HL-60/S4 treated with retinoic acid at 250 ng/mL for 4 days and 3 days (cell line): ENCODE data around the gene SLC31A1.

Experiments
- in situ Hi-C: fragments of 300-500 bp; cut with MboI; formaldehyde crosslinking; loops from 2 replicates; pipeline ENCODE4 v1.7.0; 2022; ENCODE audit warnings: low sequenced_read_pairs

Gene SLC31A1

GRCh38 chr9:113301548-113301947, 80.2 kb downstream of the SLC31A1 start:
- in situ Hi-C loops, result no loop called here

GRCh38 chr9:113302792-113303418, 81.6 kb downstream of the SLC31A1 start, which contains the start of gene RNF183:
TSS of gene RNF183 (minus strand) at chr9:113303376. CDS start at chr9:113298184, 5,192 bp downstream.
- in situ Hi-C loops, result no loop called here

- in situ Hi-C loops, result no loop called here
Measured at GRCh38 chr9:113306566-113306965, 85.2 kb downstream of the SLC31A1 start.

- in situ Hi-C loops, result no loop called here
Measured at GRCh38 chr9:113307396-113307975, 86.1 kb downstream of the SLC31A1 start.

- in situ Hi-C loops, result no loop called here
Measured at GRCh38 chr9:113309204-113309813, 88.0 kb downstream of the SLC31A1 start.

GRCh38 chr9:113310538-113310937, 89.2 kb downstream of the SLC31A1 start:
- in situ Hi-C loops, result no loop called here

GRCh38 chr9:113311961-113312360, 90.6 kb downstream of the SLC31A1 start:
- in situ Hi-C loops, result no loop called here

- in situ Hi-C loops, result no loop called here
Measured at GRCh38 chr9:113313261-113313660, 91.9 kb downstream of the SLC31A1 start.
